ENCODE results near the gene TMEM185A.
A peak's percentile ranks its signal among the peaks of the same experiment; 100 is the strongest.
"Not testable (repeated sequence)": the region's sequence is repeated elsewhere in the genome, so short reads cannot be mapped to it uniquely, and the experiment has no call there.

The TMEM185A gene

GRCh38 chrX:149638860-149639259 is 7.3 kb upstream of the TMEM185A start:
- no peak for DNase-seq (ENCODE audit: extremely low spot score)
- CTCF ChIA-PET: no interaction called here
- POLR2A ChIA-PET: no interaction called here
- TF ChIP-seq TARDBP (IDR thresholded peaks at IDR 0.05): no peak
- no peak for TF ChIP-seq NFRKB (IDR thresholded peaks at IDR 0.05)
- no peak for TF ChIP-seq ARNT (IDR thresholded peaks at IDR 0.05)
- no peak for TF ChIP-seq FOXM1 (IDR thresholded peaks at IDR 0.05; ENCODE audit: borderline replicate concordance)
- TF ChIP-seq BHLHE40 (IDR thresholded peaks at IDR 0.05; ENCODE audit: borderline replicate concordance): no peak
- no peak for TF ChIP-seq SP1 (IDR thresholded peaks at IDR 0.05)
- no peak for TF ChIP-seq SUZ12 (IDR thresholded peaks at IDR 0.05)
- no peak for TF ChIP-seq ELF4 (IDR thresholded peaks at IDR 0.05)

GRCh38 chrX:149633511-149633910 is 1.9 kb upstream of the TMEM185A start:
- ChIA-PET CTCF (no interaction called here), POLR2A (no interaction called here)
- TF ChIP-seq NFRKB (IDR thresholded peaks at IDR 0.05): no peak
- no peak for TF ChIP-seq CTBP1 (IDR thresholded peaks at IDR 0.05; ENCODE audit: borderline replicate concordance)
- TF ChIP-seq BHLHE40 (IDR thresholded peaks at IDR 0.05; ENCODE audit: borderline replicate concordance): no peak
- no peak for TF ChIP-seq FOXK2 (IDR thresholded peaks at IDR 0.05)
- no peak for TF ChIP-seq SP1 (IDR thresholded peaks at IDR 0.05)
- no peak for TF ChIP-seq FOXA1 (IDR thresholded peaks at IDR 0.05)
- TF ChIP-seq LEF1 (IDR thresholded peaks at IDR 0.05; ENCODE audit: borderline replicate concordance): no peak
- no peak for TF ChIP-seq ZNF384 (IDR thresholded peaks at IDR 0.05)
- no peak for TF ChIP-seq FOXM1 (IDR thresholded peaks at IDR 0.05; ENCODE audit: borderline replicate concordance)
- no peak for TF ChIP-seq HDGF (IDR thresholded peaks at IDR 0.05; ENCODE audit: borderline replicate concordance)
- TF ChIP-seq ELF4 (IDR thresholded peaks at IDR 0.05): no peak
- no peak for DNase-seq (ENCODE audit: extremely low spot score)

- DNase-seq (ENCODE audit: extremely low spot score): peak; percentile 42
- no peak for TF ChIP-seq NFRKB (IDR thresholded peaks at IDR 0.05)
- CTCF ChIA-PET: no interaction called here
These were observed 835 bp downstream of the TMEM185A start for GRCh38 chrX:149630681-149631233.

GRCh38 chrX:149629730-149630387 is 1.7 kb downstream of the TMEM185A start:
- ChIA-PET POLR2A (no interaction called here), CTCF (no interaction called here)
- no peak for TF ChIP-seq NFRKB (IDR thresholded peaks at IDR 0.05)
- TF ChIP-seq HDGF (IDR thresholded peaks at IDR 0.05; ENCODE audit: borderline replicate concordance): no peak
- DNase-seq (ENCODE audit: extremely low spot score): no peak

More at GRCh38 chrX:149630681-149631233, 835 bp downstream of the TMEM185A start:
- POLR2A ChIA-PET: no interaction called here

- no peak for DNase-seq (ENCODE audit: extremely low spot score)
- TF ChIP-seq PKNOX1 (IDR thresholded peaks at IDR 0.05) (no peak), FOXM1 (IDR thresholded peaks at IDR 0.05; ENCODE audit: borderline replicate concordance) (no peak), LEF1 (IDR thresholded peaks at IDR 0.05; ENCODE audit: borderline replicate concordance) (no peak), NFRKB (IDR thresholded peaks at IDR 0.05) (no peak), SP1 (IDR thresholded peaks at IDR 0.05) (no peak), TARDBP (IDR thresholded peaks at IDR 0.05) (no peak), SUZ12 (IDR thresholded peaks at IDR 0.05) (no peak), ELF4 (IDR thresholded peaks at IDR 0.05) (no peak)
- POLR2A ChIA-PET: no interaction called here
- CTCF ChIA-PET: no interaction called here
These were observed 2.8 kb downstream of the TMEM185A start for GRCh38 chrX:149628768-149629167.

GRCh38 chrX:149628280-149628679 is 3.3 kb downstream of the TMEM185A start:
- POLR2A ChIA-PET: no interaction called here
- no peak for DNase-seq (ENCODE audit: extremely low spot score)
- TF ChIP-seq CTBP1 (IDR thresholded peaks at IDR 0.05; ENCODE audit: borderline replicate concordance) (no peak), ZNF384 (IDR thresholded peaks at IDR 0.05) (no peak), ELF4 (IDR thresholded peaks at IDR 0.05) (no peak), LEF1 (IDR thresholded peaks at IDR 0.05; ENCODE audit: borderline replicate concordance) (no peak), FOXM1 (IDR thresholded peaks at IDR 0.05; ENCODE audit: borderline replicate concordance) (no peak), HDGF (IDR thresholded peaks at IDR 0.05; ENCODE audit: borderline replicate concordance) (no peak), SUZ12 (IDR thresholded peaks at IDR 0.05) (no peak), NFRKB (IDR thresholded peaks at IDR 0.05) (no peak), FOXA1 (IDR thresholded peaks at IDR 0.05) (no peak)
- CTCF ChIA-PET: no interaction called here

- CTCF ChIA-PET; DNase-seq (ENCODE audit: extremely low spot score); POLR2A ChIA-PET: not testable (repeated sequence)
These were observed 4.8 kb downstream of the TMEM185A start for GRCh38 chrX:149626829-149627228.

GRCh38 chrX:149619662-149620061 is 11.9 kb downstream of the TMEM185A start:
- POLR2A ChIA-PET; DNase-seq (ENCODE audit: extremely low spot score): not testable (repeated sequence)
- CTCF ChIA-PET: interaction anchor here (0.6 kb wide), 1 partner anchor 1063 kb away, joined by 4 read pairs; no protein-coding TSS in a partner anchor

GRCh38 chrX:149618871-149619270 is 12.7 kb downstream of the TMEM185A start:
- CTCF ChIA-PET: no interaction called here
- no peak for TF ChIP-seq NFRKB (IDR thresholded peaks at IDR 0.05)
- TF ChIP-seq LEF1 (IDR thresholded peaks at IDR 0.05; ENCODE audit: borderline replicate concordance): no peak
- no peak for TF ChIP-seq SUZ12 (IDR thresholded peaks at IDR 0.05)
- TF ChIP-seq ARNT (IDR thresholded peaks at IDR 0.05): no peak
- TF ChIP-seq TARDBP (IDR thresholded peaks at IDR 0.05): no peak
- no peak for TF ChIP-seq FOXK2 (IDR thresholded peaks at IDR 0.05)
- no peak for TF ChIP-seq ZNF384 (IDR thresholded peaks at IDR 0.05)
- no peak for TF ChIP-seq FOXM1 (IDR thresholded peaks at IDR 0.05; ENCODE audit: borderline replicate concordance)
- TF ChIP-seq BHLHE40 (IDR thresholded peaks at IDR 0.05; ENCODE audit: borderline replicate concordance): no peak
- no peak for TF ChIP-seq SP1 (IDR thresholded peaks at IDR 0.05)
- no peak for TF ChIP-seq ELF4 (IDR thresholded peaks at IDR 0.05)
- TF ChIP-seq PKNOX1 (IDR thresholded peaks at IDR 0.05): no peak
- no peak for TF ChIP-seq FOXA1 (IDR thresholded peaks at IDR 0.05)
- no peak for TF ChIP-seq L3MBTL2 (conservative IDR thresholded peaks at IDR 0.05)
- TF ChIP-seq CTBP1 (IDR thresholded peaks at IDR 0.05; ENCODE audit: borderline replicate concordance): no peak
- POLR2A ChIA-PET: no interaction called here
- no peak for DNase-seq (ENCODE audit: extremely low spot score)
